Neural cell (in vitro differentiated cells): ENCODE measurements around the gene APC. TPM values are rescaled to one million over a fixed set of nuclear protein-coding genes. Genes with fewer than 3 reads are reported as not detected.
"Not testable (repeated sequence)": the region's sequence is repeated elsewhere in the genome, so short reads cannot be mapped to it uniquely, and the experiment has no call there.

ENCODE experiments used
- H2AFZ ChIP-seq: fragments of 200-600, 300-800 bp; sonication (generic), shearing (Covaris generic); 2 replicates; pipeline ENCODE4 v1.6.0; 2014; ENCODE audit warnings: low read depth, mild to moderate bottlenecking, antibody characterized with exemption, low read length, moderate library complexity
- H3F3A ChIP-seq: fragments of 200-600 bp; shearing (Covaris generic); 2 replicates; pipeline ENCODE4 v1.6.1; 2016; ENCODE audit warnings: mild to moderate bottlenecking, moderate library complexity, mixed read lengths, antibody characterized with exemption, low read length; ENCODE audit not compliant: insufficient read depth, poor library complexity, severe bottlenecking
- H3K27ac ChIP-seq: fragments of 200-600, 300-800 bp; sonication (generic), shearing (Covaris generic); 2 replicates; pipeline ENCODE4 v1.5.1; 2014; ENCODE audit warnings: mild to moderate bottlenecking, low read length, moderate library complexity
- H3K27me3 ChIP-seq: fragments of 300-800, 200-600 bp; sonication (generic), shearing (Covaris generic); 2 replicates; pipeline ENCODE4 v1.6.0; 2014; ENCODE audit warnings: mild to moderate bottlenecking, low read depth, low read length, moderate library complexity; ENCODE audit not compliant: insufficient read depth
- H3K36me3 ChIP-seq: fragments of 300-800, 200-600 bp; sonication (generic), shearing (Covaris generic); 2 replicates; pipeline ENCODE4 v1.5.1; 2014; ENCODE audit warnings: mild to moderate bottlenecking, antibody characterized with exemption, low read length, moderate library complexity; ENCODE audit not compliant: insufficient read depth
- H3K4me2 ChIP-seq: fragments of 300-800, 200-600 bp; sonication (generic), shearing (Covaris generic); 2 replicates; pipeline ENCODE4 v1.6.0; 2014; ENCODE audit warnings: mild to moderate bottlenecking, low read length
- H3K4me3 ChIP-seq: fragments of 300-800, 200-600 bp; sonication (generic), shearing (Covaris generic); 2 replicates; pipeline ENCODE4 v1.5.1; 2014; ENCODE audit warnings: mild to moderate bottlenecking, low read length, moderate library complexity
- H3K79me2 ChIP-seq: fragments of 200-600 bp; shearing (Covaris generic); replicated peaks from 2 replicates; pipeline ENCODE4 v1.6.0; 2014; ENCODE audit warnings: mild to moderate bottlenecking, low read length, moderate library complexity; ENCODE audit not compliant: insufficient read depth
- H3K9ac ChIP-seq: fragments of 300-800, 200-600 bp; sonication (generic), shearing (Covaris generic); 2 replicates; pipeline ENCODE4 v1.6.1; 2016; ENCODE audit warnings: mild to moderate bottlenecking, low read length, mixed read lengths
- H3K9me2 ChIP-seq: fragments of 200-600 bp; shearing (Covaris generic); 2 replicates; pipeline ENCODE4 v1.6.1; 2016; ENCODE audit warnings: mild to moderate bottlenecking, low read length, mixed read lengths; ENCODE audit not compliant: insufficient read depth
- H3K9me3 ChIP-seq: fragments of 200-600, 300-800 bp; sonication (generic), shearing (Covaris generic); 2 replicates; pipeline ENCODE4 v1.6.1; 2016; ENCODE audit warnings: mild to moderate bottlenecking, mixed run types, low read length, moderate library complexity, mixed read lengths
- H4K20me1 ChIP-seq: fragments of 200-600 bp; shearing (Covaris generic); 2 replicates; pipeline ENCODE4 v1.6.1; 2016; ENCODE audit warnings: mild to moderate bottlenecking, mixed run types; ENCODE audit not compliant: insufficient read depth
- EP300 ChIP-seq: fragments of 450-650 bp; conservative IDR thresholded peaks from 2 replicates; pipeline ENCODE4 v1.6.1; 2014; ENCODE audit warnings: antibody characterized with exemption, mild to moderate bottlenecking, moderate library complexity; ENCODE audit not compliant: poor library complexity, severe bottlenecking
- EZH2 ChIP-seq: fragments of 200-600, 300-800 bp; shearing (Covaris generic), sonication (generic); IDR thresholded peaks from 2 replicates; pipeline ENCODE4 v1.6.1; 2014; ENCODE audit warnings: antibody characterized with exemption, low read length, borderline replicate concordance, mild to moderate bottlenecking; ENCODE audit not compliant: insufficient read depth, poor library complexity, severe bottlenecking
- MXI1 ChIP-seq: fragments of 450-650 bp; conservative IDR thresholded peaks from 2 replicates; pipeline ENCODE4 v1.6.1; 2014; ENCODE audit warnings: antibody characterized with exemption, mild to moderate bottlenecking; ENCODE audit not compliant: poor library complexity, severe bottlenecking
- POLR2AphosphoS5 ChIP-seq: IDR thresholded peaks from 2 replicates; pipeline ENCODE4 v1.6.1; 2012
- RAD21 ChIP-seq: fragments of 450-650 bp; conservative IDR thresholded peaks from 2 replicates; pipeline ENCODE4 v1.6.1; 2014; ENCODE audit warnings: antibody characterized with exemption, mild to moderate bottlenecking, moderate library complexity
- SMC3 ChIP-seq: fragments of 450-650 bp; conservative IDR thresholded peaks from 2 replicates; pipeline ENCODE4 v1.6.1; 2014; ENCODE audit warnings: antibody characterized with exemption, mild to moderate bottlenecking, moderate library complexity; ENCODE audit not compliant: poor library complexity
- TAF1 ChIP-seq: IDR thresholded peaks from 2 replicates; pipeline ENCODE4 v1.6.1; 2012; ENCODE audit warnings: low read depth
- polyA plus RNA-seq: library from polyadenylated mRNA; depleted of rRNA; stranded (reverse); fragments of >200 nt; gene quantifications from 2 replicates; pipeline ENCODE4 v1.2.3, GENCODE V29; 2014
- TF ChIP-seq, protein P1 (sequence below): IDR thresholded peaks from 2 replicates; pipeline ENCODE4 v1.6.1; 2012; ENCODE audit warnings: borderline replicate concordance
- TF ChIP-seq, protein P2 (sequence below): fragments of 450-650 bp; IDR thresholded peaks from 2 replicates; pipeline ENCODE4 v1.5.1; 2014; ENCODE audit warnings: antibody characterized with exemption, mild to moderate bottlenecking, moderate library complexity; ENCODE audit not compliant: poor library complexity, severe bottlenecking

The APC gene
- polyA plus RNA-seq, 1 donor from 2014 or later = 40.6 TPM

GRCh38 chr5:112885001-112885400, 147.3 kb downstream of the APC start:
- Histone ChIP-seq H3K4me2 (no peak overlapping the region), H3K9me2 (no peaks in the 10 kb centered on the region), H3K27ac (no peak overlapping the region), H3K27me3 (no peaks in the 10 kb centered on the region), H3K4me3 (no peak overlapping the region), H2AFZ (no peak overlapping the region), H3K79me2 (no peaks in the 10 kb centered on the region), H3K36me3 (no peaks in the 10 kb centered on the region), H3K9ac (no peak overlapping the region), H3F3A (no peaks in the 10 kb centered on the region), H4K20me1 (no peaks in the 10 kb centered on the region), H3K9me3 (no peaks in the 10 kb centered on the region)
- TF ChIP-seq, protein P1, sequence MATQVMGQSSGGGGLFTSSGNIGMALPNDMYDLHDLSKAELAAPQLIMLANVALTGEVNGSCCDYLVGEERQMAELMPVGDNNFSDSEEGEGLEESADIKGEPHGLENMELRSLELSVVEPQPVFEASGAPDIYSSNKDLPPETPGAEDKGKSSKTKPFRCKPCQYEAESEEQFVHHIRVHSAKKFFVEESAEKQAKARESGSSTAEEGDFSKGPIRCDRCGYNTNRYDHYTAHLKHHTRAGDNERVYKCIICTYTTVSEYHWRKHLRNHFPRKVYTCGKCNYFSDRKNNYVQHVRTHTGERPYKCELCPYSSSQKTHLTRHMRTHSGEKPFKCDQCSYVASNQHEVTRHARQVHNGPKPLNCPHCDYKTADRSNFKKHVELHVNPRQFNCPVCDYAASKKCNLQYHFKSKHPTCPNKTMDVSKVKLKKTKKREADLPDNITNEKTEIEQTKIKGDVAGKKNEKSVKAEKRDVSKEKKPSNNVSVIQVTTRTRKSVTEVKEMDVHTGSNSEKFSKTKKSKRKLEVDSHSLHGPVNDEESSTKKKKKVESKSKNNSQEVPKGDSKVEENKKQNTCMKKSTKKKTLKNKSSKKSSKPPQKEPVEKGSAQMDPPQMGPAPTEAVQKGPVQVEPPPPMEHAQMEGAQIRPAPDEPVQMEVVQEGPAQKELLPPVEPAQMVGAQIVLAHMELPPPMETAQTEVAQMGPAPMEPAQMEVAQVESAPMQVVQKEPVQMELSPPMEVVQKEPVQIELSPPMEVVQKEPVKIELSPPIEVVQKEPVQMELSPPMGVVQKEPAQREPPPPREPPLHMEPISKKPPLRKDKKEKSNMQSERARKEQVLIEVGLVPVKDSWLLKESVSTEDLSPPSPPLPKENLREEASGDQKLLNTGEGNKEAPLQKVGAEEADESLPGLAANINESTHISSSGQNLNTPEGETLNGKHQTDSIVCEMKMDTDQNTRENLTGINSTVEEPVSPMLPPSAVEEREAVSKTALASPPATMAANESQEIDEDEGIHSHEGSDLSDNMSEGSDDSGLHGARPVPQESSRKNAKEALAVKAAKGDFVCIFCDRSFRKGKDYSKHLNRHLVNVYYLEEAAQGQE = no peak
- TF ChIP-seq POLR2AphosphoS5 (no peak), TAF1 (no peak), MXI1 (no peak), EZH2 (no peak), EP300 (no peak), RAD21 (no peak)

- no peaks in the 10 kb centered on the region for H4K20me1 ChIP-seq
- H3K4me2 ChIP-seq = no peak overlapping the region
- no peak for TF ChIP-seq POLR2AphosphoS5
- TF ChIP-seq MXI1 = no peak
- TF ChIP-seq RAD21 = no peak
- TF ChIP-seq SMC3 = no peak
- TF ChIP-seq, protein P2, sequence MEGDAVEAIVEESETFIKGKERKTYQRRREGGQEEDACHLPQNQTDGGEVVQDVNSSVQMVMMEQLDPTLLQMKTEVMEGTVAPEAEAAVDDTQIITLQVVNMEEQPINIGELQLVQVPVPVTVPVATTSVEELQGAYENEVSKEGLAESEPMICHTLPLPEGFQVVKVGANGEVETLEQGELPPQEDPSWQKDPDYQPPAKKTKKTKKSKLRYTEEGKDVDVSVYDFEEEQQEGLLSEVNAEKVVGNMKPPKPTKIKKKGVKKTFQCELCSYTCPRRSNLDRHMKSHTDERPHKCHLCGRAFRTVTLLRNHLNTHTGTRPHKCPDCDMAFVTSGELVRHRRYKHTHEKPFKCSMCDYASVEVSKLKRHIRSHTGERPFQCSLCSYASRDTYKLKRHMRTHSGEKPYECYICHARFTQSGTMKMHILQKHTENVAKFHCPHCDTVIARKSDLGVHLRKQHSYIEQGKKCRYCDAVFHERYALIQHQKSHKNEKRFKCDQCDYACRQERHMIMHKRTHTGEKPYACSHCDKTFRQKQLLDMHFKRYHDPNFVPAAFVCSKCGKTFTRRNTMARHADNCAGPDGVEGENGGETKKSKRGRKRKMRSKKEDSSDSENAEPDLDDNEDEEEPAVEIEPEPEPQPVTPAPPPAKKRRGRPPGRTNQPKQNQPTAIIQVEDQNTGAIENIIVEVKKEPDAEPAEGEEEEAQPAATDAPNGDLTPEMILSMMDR = no peak
- TF ChIP-seq TAF1 = no peak
- TF ChIP-seq EP300 = no peak
- TF ChIP-seq, protein P1 = no peak
- no peak for TF ChIP-seq EZH2
- no peak overlapping the region for H3K27ac ChIP-seq
- H3K9me3 ChIP-seq = no peaks in the 10 kb centered on the region
- no peaks in the 10 kb centered on the region for H3K79me2 ChIP-seq
- H3K9me2 ChIP-seq = no peaks in the 10 kb centered on the region
- no peaks in the 10 kb centered on the region for H3F3A ChIP-seq
- no peak overlapping the region for H3K9ac ChIP-seq
- no peak overlapping the region for H2AFZ ChIP-seq
- H3K27me3 ChIP-seq = no peaks in the 10 kb centered on the region
- H3K4me3 ChIP-seq = no peak overlapping the region
- H3K36me3 ChIP-seq = no peaks in the 10 kb centered on the region
Measured at GRCh38 chr5:112886975-112887374, 149.3 kb downstream of the APC start.

- H3K9me3 ChIP-seq, H3K79me2 ChIP-seq, H3K9me2 ChIP-seq, H3K27ac ChIP-seq, H3K4me3 ChIP-seq, H4K20me1 ChIP-seq, H3K4me2 ChIP-seq, H3F3A ChIP-seq, H3K36me3 ChIP-seq, H3K27me3 ChIP-seq, H2AFZ ChIP-seq, H3K9ac ChIP-seq: not testable (repeated sequence)
Measured at GRCh38 chr5:112892066-112892465, 154.4 kb downstream of the APC start.
